Ascending aorta (tissue), 2 donors: ENCODE measurements around the gene TM2D1. TPM values are rescaled to one million over a fixed set of nuclear protein-coding genes. Genes with fewer than 3 reads are reported as not detected.
"Not testable (repeated sequence)": the region's sequence is repeated elsewhere in the genome, so short reads cannot be mapped to it uniquely, and the experiment has no call there.

Experiments
- DNase-seq, 2 donors: peaks; one replicate each; pipeline ENCODE4 v3.0.0-alpha.2; 2019; ENCODE audit warnings: low spot score in 2 of 2
- H3K27ac ChIP-seq, 2 donors: fragments of 200-600 bp; sonication (generic); one replicate each; pipeline ENCODE4 v1.5.1; 2016 to 2017; ENCODE audit warnings: mild to moderate bottlenecking in 1 of 2
- H3K27me3 ChIP-seq: fragments of 200-600 bp; sonication (generic); one replicate; pipeline ENCODE4 v1.5.1; 2017
- H3K36me3 ChIP-seq, 2 donors: fragments of 200-600 bp; sonication (generic); one replicate each; pipeline ENCODE4 v1.5.1; 2016
- H3K4me1 ChIP-seq, 2 donors: fragments of 200-600 bp; sonication (generic); one replicate each; pipeline ENCODE4 v1.5.1; 2016 to 2017; ENCODE audit warnings: mild to moderate bottlenecking in 1 of 2
- H3K4me3 ChIP-seq, 2 donors: fragments of 200-600 bp; sonication (generic); one replicate each; pipeline ENCODE4 v1.5.1; 2016 to 2017; ENCODE audit warnings: mild to moderate bottlenecking in 1 of 2
- H3K9me3 ChIP-seq, 2 donors: fragments of 200-600 bp; sonication (generic); one replicate each; pipeline ENCODE4 v1.5.1; 2016
- CTCF ChIP-seq, 3 experiments: fragments of 200-600 bp in 2 of 3; fragments of 450-650 bp in 1 of 3; sonication (generic) in 2 of 3; IDR thresholded peaks; one replicate each; pipeline ENCODE4 v1.5.1; 2016 to 2019; ENCODE audit warnings: antibody characterized with exemption in 3 of 3, mild to moderate bottlenecking in 1 of 3, moderate library complexity in 1 of 3
- intact Hi-C: fragments of 100-400 bp; cut with DNase I; formaldehyde crosslinking; loops from one replicate; pipeline ENCODE4 v1.15.1; 2023
- total RNA-seq: library from RNA; depleted of rRNA; stranded (reverse); fragments of >200 nt; gene quantifications from one replicate; pipeline ENCODE4 v1.1.0, GENCODE V29; 2016

The TM2D1 gene
- total RNA-seq, 1 donor from 2014 or later: 43.2 TPM

- Histone ChIP-seq H3K4me1 (peaks cover 0 to 5% of the 10 kb centered on the region in 2 donors), H3K9me3 (no peaks in the 10 kb centered on the region), H3K4me3 (no peak overlapping the region), H3K27me3 (no peaks in the 10 kb centered on the region), H3K27ac (no peak overlapping the region), H3K36me3 (peaks cover 3 to 23% of the 10 kb centered on the region in 2 donors)
- TF ChIP-seq CTCF (IDR thresholded peaks at IDR 0.05): no peak
- no peak for DNase-seq
- intact Hi-C loops: no loop called here
Measured at GRCh38 chr1:61711969-61712368, 13.0 kb downstream of the TM2D1 start.

- H3K4me3 ChIP-seq, H3K9me3 ChIP-seq, DNase-seq, H3K27me3 ChIP-seq, intact Hi-C loops, H3K4me1 ChIP-seq, H3K27ac ChIP-seq: not testable (repeated sequence)
- peaks cover 10 to 30% of the 10 kb centered on the region in 2 donors for H3K36me3 ChIP-seq
Measured at GRCh38 chr1:61711257-61711656, 13.7 kb downstream of the TM2D1 start.

GRCh38 chr1:61709908-61710289, 15.0 kb downstream of the TM2D1 start:
- H3K9me3 ChIP-seq: no peaks in the 10 kb centered on the region
- H3K27me3 ChIP-seq: no peaks in the 10 kb centered on the region
- H3K27ac ChIP-seq: peak overlapping the region in 1 of 2 donors; percentile 48
- intact Hi-C loops: no loop called here
- H3K4me3 ChIP-seq: no peak overlapping the region
- no peak for DNase-seq
- no peak for TF ChIP-seq CTCF (IDR thresholded peaks at IDR 0.05)
- H3K4me1 ChIP-seq: peaks cover 0 to 5% of the 10 kb centered on the region in 2 donors
- peaks cover 21 to 44% of the 10 kb centered on the region in 2 donors for H3K36me3 ChIP-seq

- peaks cover 28 to 51% of the 10 kb centered on the region in 2 donors for H3K36me3 ChIP-seq
- H3K27me3 ChIP-seq: no peaks in the 10 kb centered on the region
- peaks cover 0 to 5% of the 10 kb centered on the region in 2 donors for H3K4me1 ChIP-seq
- no peak for TF ChIP-seq CTCF (IDR thresholded peaks at IDR 0.05)
- intact Hi-C loops: no loop called here
- no peaks in the 10 kb centered on the region for H3K9me3 ChIP-seq
- no peak overlapping the region for H3K4me3 ChIP-seq
- peak overlapping the region; percentile 28 to 48 for H3K27ac ChIP-seq
- no peak for DNase-seq
Measured at GRCh38 chr1:61708953-61709907, 15.7 kb downstream of the TM2D1 start.

GRCh38 chr1:61699911-61700851, 24.8 kb downstream of the TM2D1 start:
- no peak for TF ChIP-seq CTCF (IDR thresholded peaks at IDR 0.05)
- intact Hi-C loops: no loop called here

More at GRCh38 chr1:61699911-61700851, 24.8 kb downstream of the TM2D1 start:
- Histone ChIP-seq H3K4me3 (no peak overlapping the region), H3K36me3 (peaks cover 46 to 63% of the 10 kb centered on the region in 2 donors), H3K27me3 (no peaks in the 10 kb centered on the region), H3K27ac (no peak overlapping the region), H3K4me1 (no peaks in the 10 kb centered on the region), H3K9me3 (no peaks in the 10 kb centered on the region)
- no peak for DNase-seq
